Measurements from ENCODE around the gene PRPF6.

Gene PRPF6

DNA sequence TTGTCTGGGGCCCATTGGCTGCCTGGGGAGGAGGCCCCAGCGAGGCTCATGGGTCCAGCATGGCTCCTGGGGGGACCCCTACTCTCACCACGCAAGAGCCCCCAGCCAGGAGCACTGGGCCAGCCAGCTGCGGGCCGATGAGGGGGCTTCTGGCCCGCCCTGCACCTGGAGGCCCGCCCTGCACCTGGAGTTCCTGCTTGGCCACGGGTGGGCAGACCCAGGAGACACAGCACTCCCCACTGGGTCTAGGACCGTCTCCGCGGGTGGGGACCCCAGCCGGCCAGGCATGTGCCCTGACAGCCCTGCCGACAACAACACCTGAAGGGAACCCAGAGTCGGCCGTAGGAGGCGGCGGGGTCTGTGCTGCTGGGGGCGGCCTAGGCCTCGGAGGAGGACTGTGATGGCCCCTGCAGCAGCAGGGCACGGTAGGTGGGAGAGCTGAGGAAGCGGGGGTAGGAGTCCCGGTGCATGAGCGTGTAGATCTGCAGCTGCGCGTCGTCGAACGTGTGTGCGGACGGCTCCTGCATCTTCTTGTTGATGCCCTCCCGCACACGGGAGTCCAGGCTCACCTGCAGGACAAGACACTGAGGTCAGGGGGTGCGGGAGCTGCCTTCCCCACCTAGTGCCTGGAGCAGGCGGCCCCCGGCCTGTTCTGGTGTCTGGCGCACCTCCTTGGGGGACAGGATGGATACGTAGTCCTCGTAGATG is 92.7 kb downstream of the PRPF6 start:
- in situ Hi-C loops (cut with HindIII; ENCODE audit: low sequenced_read_pairs): no loop called here

DNA sequence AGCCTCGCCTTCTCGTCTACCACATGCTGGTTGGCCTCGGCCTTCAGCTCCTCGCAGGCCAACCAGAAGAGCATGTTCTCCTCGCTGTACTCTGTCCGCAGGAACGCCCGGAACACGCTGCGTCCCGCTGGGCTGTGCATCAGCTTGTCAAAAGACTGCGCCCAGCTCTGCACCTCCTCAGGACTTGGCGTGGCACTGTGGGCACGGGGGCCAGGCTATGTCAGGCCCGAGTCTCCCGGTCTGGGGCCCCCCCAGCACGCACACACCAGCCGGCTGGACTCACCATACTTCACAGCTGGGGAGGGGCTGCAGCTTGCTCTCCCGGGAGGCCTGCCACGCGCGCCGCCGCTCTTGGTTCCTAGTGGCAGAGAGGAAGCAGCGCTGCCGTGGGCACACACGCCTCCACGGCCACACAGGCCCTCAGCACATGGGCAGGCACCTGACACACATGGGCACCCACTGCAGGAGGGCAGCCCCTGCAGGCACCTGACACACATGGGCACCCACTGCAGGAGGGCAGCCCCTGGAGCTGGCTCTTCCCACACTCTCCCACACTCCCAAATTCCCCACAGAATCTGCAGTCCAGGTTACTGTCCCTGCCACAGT is 93.4 kb downstream of the PRPF6 start:
- in situ Hi-C loops (cut with HindIII; ENCODE audit: low sequenced_read_pairs): no loop called here

DNA sequence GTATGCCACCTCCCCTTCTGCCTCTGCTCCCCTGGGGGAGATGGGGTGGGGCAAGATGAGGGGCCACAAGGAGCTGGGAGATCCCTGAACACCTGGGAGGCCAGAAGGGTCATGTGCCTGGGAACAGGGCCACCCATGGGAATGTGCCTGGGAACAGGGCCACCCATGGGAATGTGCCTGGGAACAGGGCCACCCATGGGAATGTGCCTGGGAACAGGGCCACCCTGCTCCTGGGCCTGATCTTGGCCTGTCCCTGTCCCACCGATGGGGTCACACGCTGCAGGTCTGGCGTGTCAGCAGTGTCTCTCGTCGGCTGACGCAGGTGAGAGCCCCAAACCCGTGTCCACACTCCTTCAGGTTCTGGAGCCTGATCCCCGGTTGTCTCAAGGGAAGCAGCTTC is 94.0 kb downstream of the PRPF6 start:
- in situ Hi-C loops (cut with HindIII; ENCODE audit: low sequenced_read_pairs): no loop called here

DNA sequence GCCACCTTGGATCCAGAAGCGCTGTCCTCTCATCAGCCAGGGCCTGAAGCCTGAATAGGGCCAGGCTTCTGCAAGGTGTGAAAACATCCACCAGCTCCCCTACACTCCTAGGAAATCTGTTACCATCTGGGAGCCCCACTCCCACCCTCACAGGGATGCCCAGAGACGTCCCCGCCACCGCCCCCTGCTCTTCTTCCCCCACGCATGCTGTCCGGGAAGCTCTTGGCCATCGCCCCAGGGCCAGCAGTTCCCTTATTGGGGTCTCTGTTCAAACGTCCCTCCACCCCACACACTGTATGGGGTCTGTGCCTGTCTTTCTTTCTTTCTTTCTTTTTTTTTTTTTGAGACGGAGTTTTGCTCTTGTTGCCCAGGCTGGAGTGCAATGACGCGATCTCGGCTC is 94.6 kb downstream of the PRPF6 start:
- in situ Hi-C loops (cut with HindIII; ENCODE audit: low sequenced_read_pairs): no loop called here

DNA sequence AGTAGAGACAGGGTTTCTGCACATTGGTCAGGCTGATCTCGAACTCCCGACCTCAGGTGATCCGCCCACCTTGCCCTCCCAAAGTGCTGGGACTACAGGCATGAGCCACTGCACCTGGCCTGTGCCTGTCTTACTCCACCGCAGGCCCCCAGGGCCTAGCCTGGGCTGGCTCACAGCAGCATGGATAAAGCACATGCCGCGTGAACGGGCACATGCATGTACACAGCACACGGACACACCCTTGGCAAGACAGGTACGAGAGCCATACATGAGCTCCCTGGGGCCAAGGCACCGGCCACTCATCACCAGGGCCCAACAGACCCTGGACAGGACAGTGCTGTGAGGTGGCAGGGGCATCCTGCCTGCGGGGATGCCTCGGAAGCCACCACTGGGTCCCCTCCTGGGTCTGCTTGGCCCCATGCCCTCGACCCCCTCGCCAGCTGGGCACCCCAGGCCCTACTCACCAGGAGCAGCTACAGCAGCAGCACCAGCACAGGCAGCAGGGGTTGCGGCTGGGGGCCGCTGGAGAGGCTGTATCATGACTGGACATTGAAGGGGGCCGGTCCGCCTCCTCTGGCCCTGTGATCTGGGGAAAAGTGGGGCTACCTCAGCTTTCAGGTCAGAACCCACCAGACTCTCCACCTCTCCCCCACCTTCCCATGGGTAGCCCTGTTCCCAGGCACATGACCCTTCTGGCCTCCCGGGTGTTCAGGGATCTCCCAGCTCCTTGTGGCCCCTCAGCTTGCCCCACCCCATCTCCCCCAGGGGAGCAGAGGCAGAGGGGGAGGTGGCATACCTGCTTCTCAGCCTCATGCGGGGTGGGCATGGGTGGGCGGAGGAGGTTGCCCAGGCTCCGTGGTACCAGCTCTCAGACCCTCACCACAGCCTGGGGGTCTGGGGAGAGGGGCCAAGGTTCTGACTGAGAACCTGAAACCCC is 95.4 kb downstream of the PRPF6 start:
- in situ Hi-C loops (cut with HindIII; ENCODE audit: low sequenced_read_pairs): no loop called here

DNA sequence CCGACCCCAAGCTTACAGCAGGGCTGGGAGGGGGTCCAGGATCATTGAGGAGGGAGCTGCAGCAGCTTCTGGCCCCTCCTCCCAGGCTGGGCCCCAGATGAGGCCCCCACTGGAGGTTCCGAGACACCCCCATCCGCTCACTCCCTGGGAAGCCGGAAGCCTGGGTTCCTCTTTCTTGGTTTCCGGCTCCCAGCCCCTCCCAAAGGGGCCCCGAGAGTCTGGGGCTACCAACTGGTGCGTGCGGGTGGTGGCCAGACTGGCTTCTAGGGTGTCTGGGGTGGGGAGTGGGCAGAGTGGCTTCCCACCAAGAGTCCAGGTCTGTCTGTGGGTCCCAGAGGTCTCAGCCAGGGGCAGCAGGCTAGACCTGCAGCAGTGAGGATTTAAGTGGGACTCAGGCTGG is 96.2 kb downstream of the PRPF6 start:
- in situ Hi-C loops (cut with HindIII; ENCODE audit: low sequenced_read_pairs): no loop called here

DNA sequence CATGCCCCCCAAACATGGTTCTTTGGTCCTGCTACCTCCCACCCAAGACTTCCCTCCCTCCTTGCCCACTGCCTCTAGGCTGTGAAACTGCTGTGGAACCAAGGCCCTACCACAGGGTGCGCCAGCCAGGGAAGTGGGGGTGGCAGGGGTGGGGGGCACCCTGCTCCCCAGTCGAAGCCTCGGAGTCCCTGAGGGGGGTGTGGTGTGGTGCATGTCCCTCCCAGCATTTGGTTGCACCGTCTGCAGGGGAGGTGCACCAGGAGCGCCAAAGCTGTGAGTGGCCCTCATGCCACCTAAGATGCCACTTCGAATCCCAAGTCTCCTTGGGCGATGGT is 96.6 kb downstream of the PRPF6 start:
- in situ Hi-C loops (cut with HindIII; ENCODE audit: low sequenced_read_pairs): no loop called here

DNA sequence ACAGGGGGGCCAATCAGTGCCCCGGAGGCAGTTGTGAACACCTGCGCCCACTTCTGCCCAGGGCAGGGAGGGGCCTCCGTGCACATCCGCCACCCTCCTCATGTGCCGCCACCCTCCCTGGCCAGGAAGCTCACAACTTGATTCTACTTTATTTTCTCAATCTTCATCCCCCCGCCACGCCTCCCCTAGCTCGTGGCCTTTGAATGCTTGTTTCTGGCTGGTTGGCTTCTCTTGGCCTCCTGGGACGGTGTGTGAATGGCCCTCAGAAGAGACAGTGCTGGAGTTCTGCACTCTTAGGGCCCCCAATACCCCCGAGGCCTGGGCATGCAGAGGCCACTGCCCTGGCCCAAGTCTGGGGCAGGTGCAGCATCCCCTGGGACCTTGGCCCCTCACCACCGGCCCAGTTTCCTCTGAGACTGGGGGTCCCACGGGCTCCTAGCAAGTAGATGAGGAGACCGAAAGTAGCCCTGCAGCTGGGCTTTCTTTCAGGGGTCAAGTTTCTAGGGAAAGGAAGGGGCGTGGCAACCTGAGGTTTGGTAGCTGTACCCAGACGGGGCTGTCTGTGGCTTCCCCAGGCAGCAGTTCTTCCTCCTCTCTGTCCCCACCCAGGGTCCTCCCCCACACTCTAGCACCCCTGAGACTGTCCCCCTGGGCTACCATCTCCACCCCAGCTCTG is 97.1 kb downstream of the PRPF6 start:
- in situ Hi-C loops (cut with HindIII; ENCODE audit: low sequenced_read_pairs): no loop called here

DNA sequence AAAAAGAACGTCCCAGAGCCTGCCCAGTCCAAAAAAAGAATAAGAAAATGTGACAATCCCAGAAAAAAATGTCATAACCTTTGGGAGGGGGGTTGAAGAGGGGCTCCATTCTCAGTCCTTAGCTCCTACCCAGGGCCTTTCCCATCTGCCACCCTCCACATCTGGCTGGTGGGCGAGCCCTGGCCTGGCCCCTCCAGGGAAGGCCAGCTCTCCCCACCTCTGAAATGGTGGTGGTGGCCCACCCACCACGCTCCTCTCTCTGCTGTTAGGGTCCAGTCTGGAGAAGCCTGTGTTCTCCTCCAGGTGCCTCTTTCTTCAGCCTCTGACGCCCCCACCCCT is 98.0 kb downstream of the PRPF6 start:
- in situ Hi-C loops (cut with HindIII; ENCODE audit: low sequenced_read_pairs): no loop called here

DNA sequence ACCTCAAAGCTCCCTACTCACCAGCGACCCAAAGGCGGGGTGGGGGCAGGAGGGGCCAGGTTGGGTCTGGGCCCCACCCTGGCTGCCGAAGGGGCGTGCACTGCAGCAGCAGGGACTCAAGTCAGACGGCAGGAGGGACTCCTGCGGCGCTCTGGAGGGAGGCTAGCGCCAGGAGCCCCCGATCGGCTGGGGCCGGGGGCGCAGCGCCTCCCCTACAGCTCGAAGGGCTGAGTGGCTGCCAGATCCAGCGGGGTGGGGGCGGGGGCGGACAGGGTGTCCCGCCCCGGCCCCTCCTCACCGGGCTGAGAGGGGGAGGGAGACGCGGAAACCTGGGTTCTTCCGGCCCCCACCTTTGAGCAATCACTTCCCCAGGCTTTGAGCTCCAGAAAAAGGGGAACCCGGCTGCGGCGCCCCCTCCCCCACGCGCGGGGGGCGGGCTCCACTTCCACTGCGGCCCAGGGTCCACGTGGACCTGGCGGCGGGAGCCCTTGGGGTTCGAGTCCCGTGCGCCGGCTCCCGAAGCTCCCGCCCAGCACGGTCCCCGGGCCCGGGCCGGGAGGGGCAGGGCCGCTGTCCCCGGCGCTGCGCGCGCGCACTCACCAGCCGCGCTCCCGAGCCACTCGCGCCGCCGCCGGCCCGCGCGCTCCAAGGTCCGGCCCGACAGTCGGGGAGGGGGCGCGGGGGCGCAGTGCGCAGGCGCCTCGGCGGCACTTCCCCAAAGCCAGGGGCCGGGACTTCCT is 98.5 kb downstream of the PRPF6 start, which contains the start of gene RGS19:
RGS19 (minus strand) TSS at position 246 of the 740 bp plus-strand sequence. CDS start 2,632 bp downstream, outside the sequence.
- in situ Hi-C loops (cut with HindIII; ENCODE audit: low sequenced_read_pairs): no loop called here

DNA sequence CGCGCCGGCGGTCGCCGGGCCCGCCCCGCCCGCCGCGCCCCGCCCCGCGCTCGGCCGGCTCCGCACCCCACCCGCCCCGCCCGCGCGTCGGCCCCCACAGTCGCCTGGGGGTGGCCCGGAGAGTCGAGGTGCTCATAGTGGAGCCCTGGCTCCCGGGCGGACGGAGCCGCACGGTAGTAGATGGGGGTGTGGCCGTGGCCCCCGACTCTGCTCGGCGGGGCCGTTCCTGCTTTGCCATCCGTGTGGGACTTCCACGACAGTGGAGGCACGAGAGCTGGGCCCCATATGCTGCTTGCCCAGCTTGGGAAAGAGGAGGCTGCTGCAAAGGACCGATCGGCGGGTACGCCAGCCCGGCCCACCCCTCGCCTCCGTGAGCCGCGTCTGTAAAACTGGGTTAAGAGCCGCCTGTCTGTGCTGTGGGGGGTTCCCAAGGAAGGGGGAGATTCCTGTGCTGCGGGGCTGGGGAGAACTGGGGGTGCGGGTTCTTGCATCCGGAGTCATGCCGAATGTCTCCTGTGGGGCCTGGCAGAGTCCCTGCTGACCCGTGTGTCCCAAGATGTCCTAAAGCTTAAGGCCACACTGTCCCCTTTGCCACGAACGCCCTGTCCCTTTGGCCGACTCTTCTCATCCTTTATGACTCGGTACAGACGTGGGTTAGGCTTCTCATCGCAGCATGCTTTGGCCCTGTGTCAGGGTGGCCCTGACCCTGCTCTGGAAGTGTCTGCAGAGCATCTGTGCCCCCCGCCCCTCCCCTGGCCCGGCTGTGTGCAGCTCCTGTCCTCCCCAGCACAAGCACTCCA is 99.3 kb downstream of the PRPF6 start, which contains the start of gene OPRL1:
OPRL1 (plus strand) TSS at position 70 of the 800 bp plus-strand sequence. CDS start 12,639 bp downstream, outside the sequence.
- in situ Hi-C loops (cut with HindIII; ENCODE audit: low sequenced_read_pairs): no loop called here

DNA sequence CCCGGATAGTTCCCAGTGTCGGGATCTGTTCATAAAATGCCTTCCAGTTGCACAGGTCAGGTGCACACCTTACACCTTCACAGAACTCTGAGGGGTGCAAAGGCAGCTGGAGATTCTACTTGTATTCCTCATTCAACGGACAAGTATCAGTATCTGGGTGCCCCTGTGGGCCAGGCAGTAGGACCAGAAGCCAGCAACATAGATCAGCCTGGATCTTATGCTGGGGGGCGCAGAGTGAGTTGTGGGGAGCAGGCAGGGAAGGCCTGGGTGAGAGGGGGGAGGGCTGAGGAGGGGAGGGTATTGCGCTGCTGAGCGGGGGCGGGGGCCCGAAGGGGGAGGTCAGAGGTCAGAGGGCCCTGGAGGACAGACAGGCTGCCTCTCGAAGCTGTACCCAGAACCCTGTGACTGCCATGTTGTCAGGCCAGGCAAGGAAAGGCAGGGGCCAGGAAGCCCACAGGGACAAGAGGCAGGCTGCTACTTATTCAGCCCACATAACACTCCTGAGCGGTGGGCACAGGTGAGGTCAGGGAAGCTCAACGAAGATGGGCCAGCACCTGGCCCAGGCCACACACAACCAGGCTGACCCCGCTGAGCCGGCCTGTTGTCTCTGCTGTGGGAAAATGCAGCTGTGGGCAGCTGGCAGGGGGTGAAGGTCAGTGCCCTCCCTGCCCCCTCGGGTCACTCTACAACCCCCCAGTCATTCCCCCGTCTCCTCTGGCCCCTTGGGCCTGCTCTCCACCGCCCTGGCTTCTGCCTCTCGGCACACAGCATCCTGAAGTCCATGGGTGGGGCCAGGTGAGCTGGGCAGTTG is 100.1 kb downstream of the PRPF6 start:
- in situ Hi-C loops (cut with HindIII; ENCODE audit: low sequenced_read_pairs): no loop called here

DNA sequence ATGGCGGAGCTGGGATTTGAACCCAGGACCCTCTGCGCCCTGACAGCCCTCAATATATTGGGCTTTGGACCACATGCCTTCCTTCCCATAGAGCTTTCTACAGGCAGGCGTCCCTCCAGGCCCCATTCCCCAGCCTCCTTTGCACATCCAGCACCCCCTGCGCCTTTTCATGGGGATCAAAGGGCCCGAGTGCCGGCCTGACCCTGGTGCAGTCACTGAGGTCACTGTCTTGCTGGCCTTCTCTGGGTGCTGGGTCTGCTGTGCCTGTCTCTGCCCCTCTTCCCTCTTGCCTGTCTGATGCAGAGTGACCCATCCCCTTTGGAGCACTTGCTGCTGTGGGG is 100.7 kb downstream of the PRPF6 start:
- in situ Hi-C loops (cut with HindIII; ENCODE audit: low sequenced_read_pairs): no loop called here

DNA sequence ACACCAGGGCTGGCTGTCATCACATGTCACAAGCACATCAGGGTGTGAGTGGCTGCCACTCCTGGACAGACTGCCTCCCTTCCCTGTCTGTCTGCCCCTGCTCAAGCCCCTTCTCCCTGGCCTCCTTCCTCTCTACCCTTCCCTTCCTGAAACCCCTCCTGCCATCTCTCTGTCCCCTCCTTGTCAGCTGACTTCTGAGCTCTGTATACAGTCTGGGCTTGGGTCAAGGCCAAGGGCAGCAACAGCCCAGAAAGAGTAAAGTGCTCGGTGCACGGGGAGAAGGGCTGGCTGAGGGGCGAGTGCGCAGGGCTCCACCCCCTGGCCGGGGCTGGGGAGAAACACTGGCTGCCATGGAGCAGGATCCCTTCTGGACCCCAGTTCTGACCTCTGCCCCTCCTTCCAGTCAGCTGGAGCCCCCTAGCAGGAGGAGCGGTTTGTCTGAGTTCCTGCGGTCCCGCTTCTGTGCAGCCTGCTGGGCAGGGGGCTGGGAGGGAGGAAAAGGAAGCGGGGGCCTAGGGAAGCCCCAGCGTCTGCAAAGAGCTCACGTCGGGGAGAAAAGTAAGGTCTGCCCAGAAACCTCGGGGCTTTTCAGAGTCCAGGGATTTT is 101.3 kb downstream of the PRPF6 start:
- in situ Hi-C loops (cut with HindIII; ENCODE audit: low sequenced_read_pairs): no loop called here

All from endothelial cell of hepatic sinusoid (primary cell).